Measurements from ENCODE around the gene ADAD2.
"Not testable (repeated sequence)": the region's sequence is repeated elsewhere in the genome, so short reads cannot be mapped to it uniquely, and the experiment has no call there.

ADAD2 gene

DNA sequence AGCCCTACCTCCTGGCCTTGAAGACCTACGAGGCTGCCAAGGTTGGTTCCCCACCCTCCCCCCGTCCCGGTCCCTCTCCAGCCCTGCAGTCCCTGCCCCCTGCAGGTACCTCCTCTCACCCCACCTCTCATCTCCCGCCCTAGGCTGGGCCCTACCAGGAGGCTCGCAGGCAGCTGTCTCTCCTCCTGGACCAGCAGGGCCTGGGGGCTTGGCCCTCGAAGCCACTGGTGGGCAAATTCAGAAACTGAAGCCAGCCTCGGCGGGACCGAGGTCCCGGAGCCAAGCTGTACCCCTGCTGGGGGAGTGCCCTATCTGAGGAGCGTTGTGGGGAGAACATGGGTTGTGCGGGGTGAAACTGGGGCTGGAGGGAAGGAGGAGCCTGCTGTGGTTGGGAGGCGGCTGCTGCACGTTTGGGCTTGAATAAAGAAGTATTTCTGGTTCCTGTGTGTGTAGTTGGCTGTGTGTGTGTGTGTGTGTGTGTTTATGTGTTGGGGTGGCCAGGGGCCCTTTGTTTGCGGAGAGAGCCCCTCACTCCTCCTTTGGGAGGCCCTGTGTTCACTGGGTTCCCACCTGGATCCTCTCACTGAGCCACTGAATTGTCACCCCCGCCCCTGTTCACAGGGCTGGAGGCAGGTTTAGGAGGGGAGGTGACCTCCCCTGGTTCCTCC is 5.9 kb downstream of the ADAD2 start:
- DNase-seq = no peak

DNA sequence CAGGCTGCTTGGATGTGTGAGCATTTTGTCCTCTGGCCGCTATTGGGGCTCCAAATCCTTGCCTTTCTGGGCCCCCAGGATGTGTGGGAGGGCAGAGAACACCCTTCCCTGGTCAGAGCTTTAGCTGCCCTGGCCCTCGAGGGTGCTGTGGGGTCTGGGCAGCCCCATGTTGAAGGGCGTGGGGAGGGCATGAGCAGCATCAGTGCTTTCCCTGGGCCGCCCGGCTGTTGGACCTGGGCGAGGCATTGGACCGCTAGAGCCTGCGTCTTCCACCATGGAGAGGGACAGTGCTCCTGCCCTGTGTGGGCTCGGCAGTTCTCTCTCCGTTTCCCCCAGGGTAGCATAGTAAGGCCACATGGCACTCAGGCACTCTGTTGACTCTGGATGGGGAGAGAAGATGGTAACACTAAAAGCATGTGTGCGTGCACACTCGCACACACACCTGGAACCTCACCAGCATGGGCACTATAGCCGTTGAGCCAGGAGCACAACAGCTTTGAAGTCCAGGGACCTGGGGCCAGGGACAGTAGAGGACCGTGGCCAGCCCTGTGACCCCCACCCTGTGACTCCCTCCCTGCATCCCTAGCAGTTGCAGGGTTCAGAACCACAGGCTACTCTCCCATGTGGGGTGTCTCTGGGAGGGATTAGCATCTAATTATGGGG is 6.6 kb downstream of the ADAD2 start:
- no peak for DNase-seq

DNA sequence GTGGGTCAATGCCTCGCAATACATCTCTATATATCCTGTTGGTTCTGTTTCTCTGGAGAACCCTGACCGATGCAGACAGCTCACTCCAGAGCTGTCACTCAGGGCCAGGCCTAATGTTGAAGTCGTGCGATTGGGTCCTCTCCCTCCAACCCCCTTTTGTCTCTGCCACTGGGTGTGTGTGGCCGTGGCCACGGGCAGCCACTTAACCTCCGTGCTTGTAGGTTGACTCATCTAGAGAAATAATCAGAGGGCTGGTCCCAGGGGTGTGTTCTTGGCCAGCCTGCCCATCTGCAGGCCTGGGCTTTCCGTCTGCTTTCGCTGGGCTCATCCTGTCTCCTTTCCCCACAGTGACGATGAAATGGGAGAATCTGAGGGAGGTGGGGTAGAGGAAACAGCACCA is 7.4 kb downstream of the ADAD2 start:
- no peak for DNase-seq

DNA sequence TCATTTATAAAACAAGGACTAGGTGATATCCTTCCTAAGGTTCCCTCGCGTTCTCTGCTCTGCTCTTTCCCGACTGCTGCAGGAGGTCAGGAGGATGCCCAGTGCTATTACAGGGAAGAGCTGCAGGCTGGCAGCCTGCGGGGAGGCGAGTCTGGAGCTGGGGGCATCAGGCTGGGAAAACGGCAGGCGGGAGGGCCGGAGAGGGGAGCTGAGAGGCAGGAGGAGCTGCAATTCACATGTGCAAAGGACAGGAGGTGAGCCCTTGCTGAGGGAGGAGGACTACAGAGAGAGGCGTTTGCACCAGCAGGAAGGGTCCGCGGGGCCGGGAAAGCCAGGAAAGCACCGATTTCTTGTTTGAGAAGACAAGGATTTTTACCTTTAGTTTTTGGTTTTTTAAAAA is 8.1 kb downstream of the ADAD2 start:
- DNase-seq = no peak

DNA sequence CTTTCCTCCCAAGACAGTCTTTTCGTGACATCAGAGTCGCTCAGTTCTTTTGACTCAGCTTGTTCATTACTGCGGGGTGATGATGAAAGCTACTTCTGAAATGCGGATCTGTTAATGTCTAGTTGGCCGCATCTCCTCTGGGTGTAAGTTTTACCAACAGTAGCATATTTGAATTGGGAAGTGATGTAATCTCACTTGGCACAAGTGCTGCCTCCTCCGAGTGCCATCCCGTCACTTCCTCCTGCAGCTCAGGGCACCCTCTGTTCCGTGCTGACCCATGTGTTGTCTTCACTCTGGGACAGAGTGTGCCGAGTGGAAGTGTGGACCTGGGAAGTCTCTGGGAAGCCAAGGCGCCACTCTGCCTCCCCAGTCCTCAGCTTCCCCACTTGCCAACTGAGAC is 8.9 kb downstream of the ADAD2 start:
- DNase-seq = no peak

DNA sequence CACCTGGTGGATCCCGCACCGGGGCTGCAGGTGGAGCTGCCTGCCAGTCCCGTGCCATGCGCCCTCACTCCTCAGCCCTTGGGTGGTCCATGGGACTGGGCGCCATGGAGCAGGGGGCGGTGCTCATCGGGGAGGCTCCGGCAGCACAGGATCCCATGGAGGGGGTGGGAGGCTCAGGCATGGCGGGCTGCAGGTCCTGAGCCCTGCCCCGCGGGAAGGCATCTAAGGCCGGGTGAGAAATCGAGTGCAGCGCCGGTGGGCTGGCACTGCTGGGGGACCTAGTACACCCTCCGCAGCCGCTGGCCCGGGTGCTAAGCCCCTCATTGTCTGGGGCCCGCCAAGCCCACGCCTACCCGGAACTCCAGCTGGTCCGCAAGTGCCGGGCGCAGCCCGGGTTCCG is 13.6 kb downstream of the ADAD2 start:
- DNase-seq = not testable (repeated sequence)

DNA sequence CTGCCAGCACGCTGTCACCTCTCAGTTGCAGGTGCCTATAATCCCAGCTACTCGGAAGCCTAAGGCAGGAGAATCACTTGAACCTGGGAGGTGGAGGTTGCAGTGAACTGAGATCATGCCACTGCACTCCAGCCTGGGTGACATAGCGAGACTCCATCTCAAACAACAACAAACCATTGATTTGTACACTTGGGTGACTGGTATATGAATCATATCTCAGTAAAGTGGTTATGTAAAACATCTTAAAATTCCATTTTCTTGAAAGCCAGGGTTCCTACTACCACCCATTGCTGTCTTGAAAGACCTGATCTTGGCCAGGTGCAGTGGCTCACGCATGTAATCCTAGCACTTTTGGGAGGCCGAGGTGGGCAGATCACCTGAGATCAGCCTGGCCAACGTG is 14.2 kb downstream of the ADAD2 start:
- DNase-seq = not testable (repeated sequence)

DNA sequence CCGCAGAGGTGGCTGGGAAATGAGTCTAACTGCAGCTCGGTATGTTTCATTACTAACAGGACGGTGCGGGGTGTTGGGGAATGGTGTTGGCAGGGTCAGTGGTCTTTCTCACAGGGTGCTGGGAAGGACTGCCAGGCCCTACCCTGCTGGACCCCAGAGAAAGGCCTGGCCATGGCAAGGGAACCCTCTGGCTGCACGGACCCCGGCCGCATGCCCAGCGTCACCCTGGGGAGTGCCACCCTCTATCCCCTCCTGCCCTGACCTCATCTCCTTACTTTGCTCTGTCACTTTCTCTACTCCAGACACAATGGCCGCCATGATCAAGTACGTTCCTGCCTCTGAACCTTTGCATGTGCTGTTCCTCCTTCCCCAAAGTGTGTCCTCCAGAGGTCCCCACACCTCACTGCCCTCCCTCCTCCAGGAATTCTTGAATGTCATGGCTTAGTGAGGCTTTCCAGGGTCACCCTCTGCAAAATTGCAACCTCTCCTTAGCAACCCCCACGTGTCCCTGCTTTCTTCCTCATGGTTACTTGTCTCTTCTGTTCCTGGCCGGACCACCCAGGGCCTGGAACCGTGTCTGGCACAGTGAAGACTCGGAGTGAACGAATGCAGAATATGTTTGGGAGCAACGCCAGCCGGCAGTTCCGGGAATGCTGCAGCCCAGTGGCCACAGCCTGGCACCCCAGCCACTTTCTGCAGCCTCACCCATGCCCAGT is 15.2 kb downstream of the ADAD2 start:
- DNase-seq = no peak

DNA sequence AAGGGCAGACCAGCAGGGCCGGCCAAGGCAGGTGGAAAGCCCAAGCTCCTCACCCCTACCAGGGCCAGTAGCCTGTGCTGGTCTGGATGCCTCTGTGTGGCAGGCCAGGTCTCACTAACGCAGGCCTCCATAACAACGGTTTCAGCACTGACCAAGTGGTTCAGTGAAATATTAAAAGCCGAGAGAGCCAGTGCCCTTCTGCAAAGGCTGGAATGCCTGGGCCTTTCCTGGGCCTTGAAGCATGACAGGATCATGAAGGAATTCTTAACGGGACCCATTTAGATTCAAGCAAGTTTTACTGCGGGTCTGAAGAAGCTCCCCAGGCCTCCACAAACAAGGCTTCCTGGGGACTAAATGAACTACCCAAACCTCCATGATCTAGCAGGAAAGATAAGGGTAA is 16.3 kb downstream of the ADAD2 start:
- DNase-seq = no peak

DNA sequence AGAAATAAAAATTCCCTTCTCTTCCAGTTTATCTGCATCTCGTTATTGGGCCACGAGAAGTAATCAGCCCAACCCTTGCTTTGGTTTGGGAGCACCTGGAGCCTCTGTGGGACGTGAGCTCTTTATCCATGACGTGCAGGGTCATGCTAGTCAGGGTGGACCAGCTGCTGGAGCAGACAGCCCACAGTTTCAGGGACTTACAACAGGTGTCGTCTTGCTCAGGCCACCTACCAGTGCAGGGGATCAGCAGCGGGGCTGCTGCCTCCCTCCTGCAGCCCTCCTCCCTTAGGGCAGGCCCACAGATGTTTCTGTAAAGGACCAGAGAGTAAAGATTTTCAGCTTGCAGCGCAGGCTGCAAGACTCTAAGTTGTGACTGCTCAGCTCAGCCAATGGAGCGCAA is 16.9 kb downstream of the ADAD2 start:
- no peak for DNase-seq

DNA sequence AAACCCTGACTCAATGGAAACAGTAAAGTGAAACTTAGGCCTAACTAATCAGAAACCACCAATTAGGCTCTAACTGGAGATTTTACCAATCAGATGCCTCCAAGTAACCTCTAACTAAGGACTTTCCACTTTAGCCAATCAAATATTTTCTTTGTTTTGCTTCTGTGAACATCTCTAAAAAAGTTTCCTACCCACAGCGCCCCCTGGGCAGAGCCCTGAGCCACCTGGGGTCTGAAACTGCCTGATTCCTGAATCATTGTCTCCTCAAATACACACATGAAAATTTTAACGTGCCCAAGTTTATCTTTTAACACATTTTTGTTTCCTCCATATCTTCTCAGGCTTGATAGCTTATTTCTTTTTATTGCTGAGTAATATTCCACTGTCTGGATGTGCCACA is 19.0 kb downstream of the ADAD2 start:
- no peak for DNase-seq

DNA sequence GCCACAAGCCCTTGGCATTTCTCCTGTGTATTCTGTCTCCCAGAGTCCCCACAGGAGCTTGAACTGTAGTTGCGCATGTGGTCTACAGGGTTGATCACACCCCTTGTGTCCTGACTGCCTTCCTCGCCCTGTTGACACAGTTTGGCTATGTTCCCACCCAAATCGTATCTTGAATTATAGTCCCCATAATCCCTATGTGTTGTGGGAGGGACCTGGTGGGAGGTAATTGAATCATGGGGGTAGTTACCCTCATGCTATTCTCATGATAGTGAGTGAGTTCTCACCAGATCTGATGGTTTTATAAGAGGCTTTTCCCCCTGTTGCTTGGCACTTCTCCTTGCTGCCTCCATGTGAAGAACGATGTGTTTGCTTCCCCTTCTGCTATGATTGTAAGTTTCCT is 21.2 kb downstream of the ADAD2 start:
- no peak for DNase-seq

DNA sequence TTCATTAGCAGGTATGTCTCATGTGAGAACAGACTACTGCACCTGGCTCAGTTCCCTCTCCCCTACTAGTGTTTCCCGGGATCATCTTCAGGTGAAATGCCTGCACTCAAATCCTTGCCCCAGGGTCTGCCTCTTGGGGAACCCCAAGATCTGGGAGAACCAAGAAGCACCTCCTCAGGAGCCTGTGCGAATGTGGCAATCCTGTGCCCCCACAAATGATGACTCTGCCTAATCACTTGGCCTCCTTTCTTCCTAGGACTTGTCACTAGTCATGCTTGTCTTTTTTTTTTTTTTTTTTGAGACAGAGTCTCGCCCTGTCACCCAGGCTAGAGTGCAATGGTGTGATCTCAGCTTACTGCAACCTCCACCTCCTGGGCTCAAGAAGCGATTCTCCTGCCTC is 21.7 kb downstream of the ADAD2 start:
- no peak for DNase-seq

DNA sequence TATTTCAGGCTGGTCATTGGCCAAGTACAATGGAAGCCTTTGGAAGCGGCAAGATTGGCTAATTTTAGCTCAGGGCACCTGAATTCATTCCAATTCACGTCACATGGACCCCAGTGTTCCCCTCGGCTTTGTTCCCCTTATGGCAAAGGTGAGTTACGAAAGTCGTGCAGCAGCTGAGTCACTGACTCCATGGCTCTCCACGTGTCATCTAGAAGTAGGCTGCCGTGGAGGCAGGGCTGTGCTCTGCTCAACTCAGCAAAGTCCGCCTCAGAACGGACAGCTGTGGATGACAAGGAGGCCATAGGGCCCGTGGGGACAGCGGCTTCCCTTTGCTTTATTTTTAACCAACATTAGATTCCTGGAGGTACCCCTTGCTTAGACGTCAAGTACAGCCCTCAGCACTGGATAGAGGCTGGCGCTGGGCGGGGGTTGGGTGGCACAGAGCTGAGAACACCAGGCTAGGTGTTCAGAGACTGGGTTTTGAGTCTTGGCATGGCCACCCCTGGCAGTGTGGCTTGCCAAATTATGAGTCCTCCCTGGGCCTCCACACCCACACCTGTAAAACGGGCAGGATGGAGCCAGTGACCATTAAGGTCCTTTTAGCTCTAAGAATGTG is 23.6 kb downstream of the ADAD2 start:
- no peak for DNase-seq

DNA sequence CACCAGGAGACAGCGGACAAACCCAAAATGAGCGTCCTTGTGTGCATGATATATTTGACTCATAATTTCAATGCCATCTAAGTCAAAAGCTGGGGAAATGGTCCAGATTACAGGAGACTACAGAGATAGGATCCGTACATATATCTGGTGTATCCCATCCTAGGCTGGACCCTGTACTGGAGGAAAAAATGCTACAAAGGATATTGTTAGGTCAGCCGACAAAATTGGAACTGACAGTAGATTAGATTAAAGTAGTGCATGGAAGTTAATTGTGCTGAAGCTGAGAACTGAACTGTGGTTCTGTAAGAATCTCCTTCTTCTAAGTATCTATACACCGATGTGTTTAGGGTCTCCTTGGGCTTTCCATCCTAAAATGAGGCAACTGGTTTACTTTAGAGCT is 24.6 kb downstream of the ADAD2 start:
- DNase-seq = no peak

DNA sequence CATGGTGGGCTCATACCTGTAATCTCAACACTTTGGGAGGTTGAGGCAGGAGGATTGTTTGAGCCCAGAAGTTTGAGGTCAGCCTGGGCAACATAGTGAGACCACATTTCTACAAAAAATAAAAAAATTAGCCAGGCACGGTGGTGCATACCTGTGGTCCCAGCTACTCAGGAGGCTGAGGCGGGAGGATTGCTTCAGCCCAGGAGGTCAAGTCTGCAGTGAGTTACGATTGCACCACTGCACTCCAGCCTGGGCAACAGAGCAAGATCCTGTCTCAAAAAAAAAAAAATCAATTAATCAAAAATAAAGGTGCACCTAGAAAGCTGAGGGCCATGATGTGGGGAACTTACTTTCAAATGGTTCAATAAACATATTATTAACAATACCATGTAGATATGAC is 25.2 kb downstream of the ADAD2 start:
- not testable (repeated sequence) for DNase-seq

DNA sequence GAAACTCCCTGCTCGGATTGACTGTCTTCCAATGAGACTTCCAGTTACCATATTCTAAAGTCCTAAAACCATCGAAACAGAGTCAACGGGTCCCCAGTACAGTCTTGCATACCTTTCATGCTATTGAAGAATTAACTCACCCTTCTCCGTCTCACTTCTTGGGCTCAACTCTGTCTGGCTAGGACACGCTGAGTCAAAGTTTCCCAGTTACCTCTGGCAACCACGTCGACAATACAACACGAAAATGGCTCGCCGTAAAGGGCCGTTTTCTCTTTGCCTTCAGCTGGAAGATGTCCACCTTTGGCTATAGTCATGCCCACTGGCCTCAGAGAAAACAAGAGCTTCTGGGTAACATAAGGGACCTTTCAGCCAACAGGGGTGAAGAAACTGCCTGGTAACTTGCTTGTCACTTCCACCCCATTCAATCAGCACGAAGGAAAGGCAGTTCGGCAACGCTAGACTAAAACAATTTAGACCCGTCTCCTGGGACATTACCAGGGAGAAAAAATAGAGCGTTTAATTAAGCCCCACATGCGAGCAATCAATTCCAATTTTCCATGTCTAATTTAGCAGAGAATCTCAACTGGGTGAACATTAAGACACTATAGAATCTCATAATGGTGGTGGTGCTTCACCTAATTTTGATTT is 27.3 kb downstream of the ADAD2 start:
- no peak for DNase-seq

DNA sequence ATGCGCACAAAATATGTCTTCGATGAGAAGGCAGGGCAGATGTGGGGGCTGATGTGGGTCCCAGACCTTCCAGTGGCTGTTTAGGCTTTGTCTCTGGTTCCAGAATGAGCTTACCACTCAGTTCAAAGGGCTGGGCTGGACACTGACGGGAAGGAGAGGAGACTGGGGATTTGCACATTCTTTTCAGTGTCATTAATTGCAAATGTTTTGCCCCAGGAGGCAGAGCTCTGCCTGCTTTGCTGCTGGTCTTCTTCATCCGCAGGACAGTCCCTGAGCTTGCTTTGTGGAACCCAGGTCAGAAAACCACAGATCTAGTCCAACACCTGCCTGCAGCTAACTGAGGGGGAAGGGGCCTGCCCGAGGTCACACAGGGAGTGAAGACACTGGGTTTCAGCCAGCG is 28.0 kb downstream of the ADAD2 start:
- DNase-seq = no peak

DNA sequence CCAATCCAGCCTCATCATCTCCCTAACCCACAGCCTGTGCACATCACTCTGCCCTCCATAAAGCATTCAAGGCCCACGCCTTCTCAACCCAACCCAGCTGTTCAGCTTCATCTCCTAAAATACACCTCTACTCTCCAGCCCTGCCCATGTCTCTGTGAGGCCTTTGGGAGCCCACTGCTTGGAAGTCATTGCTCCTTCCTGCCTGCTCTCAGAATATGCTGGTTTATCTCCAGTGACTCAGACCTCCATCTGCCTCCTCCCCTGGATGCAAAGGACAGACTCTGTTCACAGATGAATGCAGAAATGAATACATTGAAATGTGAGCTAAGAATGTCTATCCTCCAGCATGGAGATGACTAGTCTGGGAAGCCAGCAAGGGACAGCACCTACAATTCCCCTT is 29.9 kb downstream of the ADAD2 start:
- no peak for DNase-seq

DNA sequence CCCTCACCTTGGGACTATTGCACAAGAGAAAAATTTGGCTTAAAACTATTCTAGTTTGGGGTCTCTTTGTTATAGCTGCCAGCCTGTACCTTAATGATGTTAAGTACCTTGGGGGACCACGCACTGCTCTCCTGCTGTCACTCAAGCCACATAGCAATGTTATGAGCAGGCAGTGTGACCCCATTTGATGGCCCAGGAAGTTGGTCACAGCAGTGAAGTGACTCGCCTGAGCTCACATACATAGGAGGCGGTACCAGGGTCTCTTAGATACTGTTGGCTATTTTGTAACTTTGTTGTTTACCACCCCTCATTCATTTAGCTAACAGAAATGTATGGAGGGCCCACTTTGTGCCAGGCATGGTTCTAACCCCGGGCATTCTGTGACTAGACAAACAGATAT is 32.5 kb downstream of the ADAD2 start:
- no peak for DNase-seq

DNA sequence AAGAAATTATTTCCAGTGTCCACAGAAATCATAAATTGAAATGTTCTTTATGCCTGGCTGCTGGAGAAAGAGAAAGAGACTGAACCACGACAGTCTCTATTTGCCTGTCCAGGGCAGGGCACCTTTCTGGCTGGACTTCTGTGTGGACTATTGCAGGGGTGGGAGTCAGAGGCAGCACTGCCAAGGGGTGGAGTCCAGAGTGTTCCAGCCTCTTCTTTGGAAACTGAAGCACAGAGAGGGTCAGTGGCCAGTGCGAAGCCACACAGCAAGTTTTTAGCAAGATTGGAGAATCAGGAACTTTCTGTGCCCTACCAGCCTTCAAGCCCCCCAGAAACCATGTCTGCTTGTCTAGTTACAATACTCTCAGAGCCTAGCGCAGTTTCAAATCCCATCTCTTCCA is 33.6 kb downstream of the ADAD2 start:
- no peak for DNase-seq

DNA sequence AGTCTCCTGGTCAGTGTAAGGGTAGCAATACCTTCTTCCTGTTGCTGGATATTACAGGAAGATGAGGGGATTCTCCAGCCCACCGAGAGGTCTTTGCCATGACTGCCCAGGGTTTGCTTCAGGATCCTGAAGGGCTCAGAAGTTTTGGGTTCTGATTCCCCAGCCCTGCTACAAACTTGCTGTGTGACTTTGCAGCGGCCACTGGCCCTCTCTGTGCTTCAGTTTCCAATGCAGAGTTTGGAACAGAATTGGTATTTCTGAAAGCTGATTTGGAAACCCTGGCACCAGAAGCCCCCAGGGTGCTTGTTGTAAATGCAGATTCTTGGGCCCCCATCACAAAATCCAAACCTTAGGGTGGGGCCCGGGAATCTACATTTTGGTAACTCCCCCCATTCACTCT is 34.2 kb downstream of the ADAD2 start:
- no peak for DNase-seq

DNA sequence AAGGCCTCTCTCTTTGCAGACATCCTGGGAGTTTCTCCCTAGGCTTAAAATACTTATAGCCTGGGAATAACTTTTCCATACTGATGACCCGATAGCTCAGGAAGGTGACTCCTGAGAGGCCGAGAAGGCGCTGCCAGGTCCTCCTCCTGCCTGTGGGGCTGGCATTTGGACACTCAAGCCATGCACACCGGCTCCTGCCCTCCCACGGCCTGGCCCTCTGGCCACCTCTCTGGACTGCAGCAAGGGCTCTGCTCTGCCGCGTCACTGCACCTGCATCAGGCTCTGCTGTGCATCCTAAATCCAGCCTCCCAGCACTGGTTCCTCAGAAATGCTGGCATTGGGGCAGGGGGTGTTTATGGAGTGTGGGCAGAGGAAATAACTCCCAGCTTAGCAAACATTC is 34.6 kb downstream of the ADAD2 start:
- DNase-seq = no peak

DNA sequence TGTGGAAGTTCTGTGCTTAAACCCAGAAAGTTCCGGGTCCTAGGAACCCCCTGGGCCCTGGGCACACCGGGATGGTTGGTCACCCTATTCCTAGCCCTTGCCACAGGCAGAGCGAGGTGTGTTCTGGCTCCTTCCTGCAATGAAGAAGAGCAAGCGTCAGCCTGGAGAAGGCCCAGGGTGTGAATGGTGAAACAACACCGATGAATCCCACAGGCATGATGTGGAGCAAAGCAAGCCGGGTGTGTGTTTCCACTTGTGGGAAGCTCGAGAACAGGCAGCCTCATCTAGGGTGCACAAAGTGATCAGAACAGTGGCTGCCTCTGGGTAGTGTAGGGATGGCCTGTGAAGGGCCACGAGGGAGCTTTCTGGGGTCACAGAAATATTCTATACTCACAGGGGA is 35.1 kb downstream of the ADAD2 start:
- no peak for DNase-seq

Measured in stimulated activated CD4-positive, alpha-beta T cell treated with anti-CD3 and anti-CD28 coated beads, Interleukin-2, amount 100 ng/mL, for 24 hours (primary cell).